ENCODE results near the gene MIR17HG.

Gene MIR17HG

DNA sequence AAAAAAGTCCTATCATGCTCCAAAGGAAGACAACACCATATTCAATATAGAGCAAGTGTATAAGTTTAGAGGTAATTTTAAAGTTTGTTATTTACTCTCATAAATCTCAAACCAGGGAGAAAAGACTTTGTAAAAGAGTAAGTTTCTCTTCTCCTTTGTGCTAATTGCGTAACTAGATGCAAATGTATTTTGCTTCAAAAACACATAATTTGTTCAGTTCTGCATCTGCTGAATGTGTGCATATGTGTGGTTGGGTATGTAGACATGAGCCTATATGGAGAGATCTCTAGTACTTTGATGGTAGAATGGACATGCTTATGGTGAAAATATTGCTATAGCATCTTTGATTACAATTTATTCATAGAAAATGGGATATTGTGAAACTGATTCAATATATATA lies 17.8 kb upstream of the MIR17HG start:
- TF ChIP-seq EZH2 (IDR thresholded peaks at IDR 0.05; ENCODE audit: borderline replicate concordance, low read length) = no peak
- TF ChIP-seq, protein P1, sequence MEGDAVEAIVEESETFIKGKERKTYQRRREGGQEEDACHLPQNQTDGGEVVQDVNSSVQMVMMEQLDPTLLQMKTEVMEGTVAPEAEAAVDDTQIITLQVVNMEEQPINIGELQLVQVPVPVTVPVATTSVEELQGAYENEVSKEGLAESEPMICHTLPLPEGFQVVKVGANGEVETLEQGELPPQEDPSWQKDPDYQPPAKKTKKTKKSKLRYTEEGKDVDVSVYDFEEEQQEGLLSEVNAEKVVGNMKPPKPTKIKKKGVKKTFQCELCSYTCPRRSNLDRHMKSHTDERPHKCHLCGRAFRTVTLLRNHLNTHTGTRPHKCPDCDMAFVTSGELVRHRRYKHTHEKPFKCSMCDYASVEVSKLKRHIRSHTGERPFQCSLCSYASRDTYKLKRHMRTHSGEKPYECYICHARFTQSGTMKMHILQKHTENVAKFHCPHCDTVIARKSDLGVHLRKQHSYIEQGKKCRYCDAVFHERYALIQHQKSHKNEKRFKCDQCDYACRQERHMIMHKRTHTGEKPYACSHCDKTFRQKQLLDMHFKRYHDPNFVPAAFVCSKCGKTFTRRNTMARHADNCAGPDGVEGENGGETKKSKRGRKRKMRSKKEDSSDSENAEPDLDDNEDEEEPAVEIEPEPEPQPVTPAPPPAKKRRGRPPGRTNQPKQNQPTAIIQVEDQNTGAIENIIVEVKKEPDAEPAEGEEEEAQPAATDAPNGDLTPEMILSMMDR (IDR thresholded peaks at IDR 0.05; ENCODE audit: low read length) = no peak
- H3K79me2 ChIP-seq (ENCODE audit: insufficient read depth, low read length) = no peaks in the 10 kb centered on the region
- H3K4me2 ChIP-seq (ENCODE audit: low read length) = no peak overlapping the region
- 0 out of 2 replicates have a peak, but pooled peaks cover 3% of the 10 kb centered on the region for H4K20me1 ChIP-seq (ENCODE audit: insufficient read depth, low read length)
- H3K4me3 ChIP-seq (ENCODE audit: low read depth, low read length, poor library complexity, severe bottlenecking) = no peak overlapping the region
- H3K27me3 ChIP-seq (ENCODE audit: insufficient read depth, low read length) = peaks cover 3% of the 10 kb centered on the region; the same call in 1 of the 2 replicates
- peak overlapping the region; percentile 33; the same call in 1 of the 2 replicates for H2AFZ ChIP-seq (ENCODE audit: low read length)
- H3K9me3 ChIP-seq (ENCODE audit: low read length) = no peaks in the 10 kb centered on the region
- no peaks in the 10 kb centered on the region for H3F3A ChIP-seq (ENCODE audit: insufficient read depth, low read length)
- no peaks in the 10 kb centered on the region for H3K36me3 ChIP-seq (ENCODE audit: insufficient read depth, low read length)
- no peaks in the 10 kb centered on the region for H3K4me1 ChIP-seq (ENCODE audit: insufficient read depth, low read length, severe bottlenecking)
- no peaks in the 10 kb centered on the region for H3K9me2 ChIP-seq (ENCODE audit: low read depth, low read length)
- H3K9ac ChIP-seq (ENCODE audit: low read length) = no peak overlapping the region
- no peak overlapping the region for H3K27ac ChIP-seq (ENCODE audit: low read depth, low read length, poor library complexity, severe bottlenecking)

DNA sequence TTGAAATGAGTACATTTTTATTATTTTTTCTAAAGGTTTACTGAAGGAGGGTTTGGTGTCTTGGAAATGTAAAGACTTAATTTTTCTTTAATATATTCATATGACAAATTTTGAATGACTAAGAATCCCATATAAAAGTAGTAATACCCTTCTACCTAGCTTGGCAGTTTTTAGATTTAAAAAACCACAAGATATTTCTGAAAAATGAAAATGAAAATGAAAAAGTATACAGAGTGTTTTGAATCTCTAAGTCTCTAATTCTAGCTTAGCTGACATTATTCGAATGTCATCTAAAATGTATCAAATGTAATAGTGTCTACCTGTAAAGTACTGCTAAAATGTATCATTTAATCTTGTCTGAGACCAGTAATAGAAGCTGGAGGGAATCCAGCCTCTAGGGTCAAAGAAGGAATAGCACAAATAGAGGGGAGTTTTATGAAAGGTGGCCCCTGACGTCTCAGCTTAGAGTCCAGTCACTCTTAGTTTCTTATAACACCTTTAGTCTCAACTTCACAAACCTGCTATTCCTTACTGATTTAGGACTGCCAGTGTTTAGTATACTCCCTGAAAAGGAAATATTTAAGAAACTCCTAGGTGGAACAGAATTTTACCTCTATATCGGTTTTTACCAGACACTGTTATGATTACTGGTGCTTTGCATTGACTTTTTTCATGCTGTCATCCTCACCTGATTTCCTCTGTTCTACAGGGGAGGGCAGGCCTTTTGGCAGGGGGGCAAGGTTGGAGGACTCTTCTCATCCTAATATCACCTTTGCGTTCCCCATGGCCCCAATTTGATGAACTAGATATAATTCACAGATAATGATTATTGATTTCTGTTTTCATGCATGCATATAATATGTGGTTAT lies 16.2 kb upstream of the MIR17HG start:
- H3K9ac ChIP-seq (ENCODE audit: low read length) = no peak overlapping the region
- H3K9me2 ChIP-seq (ENCODE audit: low read depth, low read length) = no peaks in the 10 kb centered on the region
- H3F3A ChIP-seq (ENCODE audit: insufficient read depth, low read length) = no peaks in the 10 kb centered on the region
- 0 out of 2 replicates have a peak, but pooled peaks cover 3% of the 10 kb centered on the region for H4K20me1 ChIP-seq (ENCODE audit: insufficient read depth, low read length)
- H3K4me2 ChIP-seq (ENCODE audit: low read length) = no peak overlapping the region
- no peaks in the 10 kb centered on the region for H3K9me3 ChIP-seq (ENCODE audit: low read length)
- no peak overlapping the region for H3K4me3 ChIP-seq (ENCODE audit: low read depth, low read length, poor library complexity, severe bottlenecking)
- H3K27me3 ChIP-seq (ENCODE audit: insufficient read depth, low read length) = peaks cover 3% of the 10 kb centered on the region; the same call in 1 of the 2 replicates
- no peaks in the 10 kb centered on the region for H3K36me3 ChIP-seq (ENCODE audit: insufficient read depth, low read length)
- no peak overlapping the region for H3K27ac ChIP-seq (ENCODE audit: low read depth, low read length, poor library complexity, severe bottlenecking)
- no peaks in the 10 kb centered on the region for H3K4me1 ChIP-seq (ENCODE audit: insufficient read depth, low read length, severe bottlenecking)
- no peaks in the 10 kb centered on the region for H3K79me2 ChIP-seq (ENCODE audit: insufficient read depth, low read length)
- no peak for TF ChIP-seq EZH2 (IDR thresholded peaks at IDR 0.05; ENCODE audit: borderline replicate concordance, low read length)
- TF ChIP-seq, protein P1 (IDR thresholded peaks at IDR 0.05; ENCODE audit: low read length) = no peak
- no peak overlapping the region for H2AFZ ChIP-seq (ENCODE audit: low read length)

DNA sequence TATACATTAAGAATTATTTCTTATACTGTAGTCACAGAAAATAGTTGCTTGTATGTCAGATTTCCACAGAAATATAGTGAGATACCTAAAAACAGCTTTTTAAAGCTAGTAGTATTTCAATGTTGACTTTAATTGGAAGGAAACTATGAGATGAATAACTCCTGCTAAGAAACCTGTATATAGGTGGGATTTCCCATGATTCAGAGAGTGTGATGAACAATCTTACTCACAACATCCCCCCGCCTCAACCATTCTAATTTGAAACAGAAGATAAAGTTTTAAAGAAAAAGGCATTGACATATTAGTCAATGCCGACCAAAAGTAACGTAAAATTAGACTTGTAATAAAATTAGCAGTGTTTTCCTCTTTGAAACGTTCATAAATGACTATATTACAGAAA lies 1.4 kb upstream of the MIR17HG start:
- peaks cover 22% of the 10 kb centered on the region for H3K79me2 ChIP-seq (ENCODE audit: insufficient read depth, low read length)
- H3K4me3 ChIP-seq (ENCODE audit: low read depth, low read length, poor library complexity, severe bottlenecking) = no peak overlapping the region
- H3F3A ChIP-seq (ENCODE audit: insufficient read depth, low read length) = peaks cover 6% of the 10 kb centered on the region; the same call in 1 of the 2 replicates
- peaks cover 30% of the 10 kb centered on the region for H3K4me1 ChIP-seq (ENCODE audit: insufficient read depth, low read length, severe bottlenecking)
- no peaks in the 10 kb centered on the region for H3K27me3 ChIP-seq (ENCODE audit: insufficient read depth, low read length)
- H3K27ac ChIP-seq (ENCODE audit: low read depth, low read length, poor library complexity, severe bottlenecking) = no peak overlapping the region
- H2AFZ ChIP-seq (ENCODE audit: low read length) = no peak overlapping the region
- H3K36me3 ChIP-seq (ENCODE audit: insufficient read depth, low read length) = peaks cover 22% of the 10 kb centered on the region
- no peaks in the 10 kb centered on the region for H3K9me2 ChIP-seq (ENCODE audit: low read depth, low read length)
- no peak for TF ChIP-seq EZH2 (IDR thresholded peaks at IDR 0.05; ENCODE audit: borderline replicate concordance, low read length)
- TF ChIP-seq, protein P1 (IDR thresholded peaks at IDR 0.05; ENCODE audit: low read length) = no peak
- peaks cover 6% of the 10 kb centered on the region for H4K20me1 ChIP-seq (ENCODE audit: insufficient read depth, low read length)
- no peak overlapping the region for H3K4me2 ChIP-seq (ENCODE audit: low read length)
- no peaks in the 10 kb centered on the region for H3K9me3 ChIP-seq (ENCODE audit: low read length)
- H3K9ac ChIP-seq (ENCODE audit: low read length) = no peak overlapping the region

Measured in OCI-LY1 (cell line).